Upper lobe of right lung (tissue), 1 donor: ENCODE measurements around the gene MYO18B. TPM values are rescaled to one million over a fixed set of nuclear protein-coding genes. Genes with fewer than 3 reads are reported as not detected.

ENCODE experiments used
- ATAC-seq: fragments of 200-7000 bp; cut with Tn5 transposase; one replicate; pipeline ENCODE4 v1.9.1; 2020; ENCODE audit warnings: mild to moderate bottlenecking, moderate library complexity
- DNase-seq: peaks from one replicate; pipeline ENCODE4 v3.0.0-alpha.2; 2020
- H3K27ac ChIP-seq: fragments of 200-600 bp; one replicate; pipeline ENCODE4 v1.8.0; 2022
- H3K27me3 ChIP-seq: fragments of 200-600 bp; one replicate; pipeline ENCODE4 v1.8.0; 2022; ENCODE audit warnings: mild to moderate bottlenecking
- H3K36me3 ChIP-seq: fragments of 200-600 bp; one replicate; pipeline ENCODE4 v1.8.0; 2022
- H3K4me1 ChIP-seq: fragments of 200-600 bp; one replicate; pipeline ENCODE4 v1.8.0; 2022
- H3K4me3 ChIP-seq: fragments of 200-600 bp; one replicate; pipeline ENCODE4 v1.8.0; 2022; ENCODE audit warnings: mild to moderate bottlenecking
- H3K9me3 ChIP-seq: fragments of 200-600 bp; one replicate; pipeline ENCODE4 v1.8.0; 2022
- CTCF ChIP-seq: fragments of 200-600 bp; IDR thresholded peaks from one replicate; pipeline ENCODE4 v1.8.0; 2022; ENCODE audit warnings: antibody characterized with exemption
- intact Hi-C: fragments of 100-400 bp; cut with DNase I; formaldehyde crosslinking; loops from one replicate; pipeline ENCODE4 v1.11.0; 2022
- total RNA-seq: library from RNA; stranded (reverse); fragmentation: NEBNext Ultra II Directional; extraction: Animal tissue kit (Norgen Biotek cat#: 25700); gene quantifications from one replicate; pipeline ENCODE4 v1.2.1, GENCODE V29; 2021
- donor health status: DM: no; HTN: yes; CAD: no; lungs with severe emphysema.

The MYO18B gene
- total RNA-seq, 1 donor from 2014 or later = 0.14 TPM

- no peaks in the 10 kb centered on the region for H3K27me3 ChIP-seq
- H3K27ac ChIP-seq = no peak overlapping the region
- no peak overlapping the region for H3K4me3 ChIP-seq
- H3K9me3 ChIP-seq = no peaks in the 10 kb centered on the region
- no peak for ATAC-seq
- intact Hi-C loops = no loop called here
- TF ChIP-seq CTCF = no peak
- no peak for DNase-seq
- H3K4me1 ChIP-seq = no peaks in the 10 kb centered on the region
- H3K36me3 ChIP-seq = no peaks in the 10 kb centered on the region
Measured at GRCh38 chr22:25892678-25893077, 150.7 kb downstream of the MYO18B start.

- H3K4me3 ChIP-seq = no peak overlapping the region
- DNase-seq (no peak), ATAC-seq (no peak)
- no peaks in the 10 kb centered on the region for H3K27me3 ChIP-seq
- TF ChIP-seq CTCF = no peak
- H3K9me3 ChIP-seq = no peaks in the 10 kb centered on the region
- H3K4me1 ChIP-seq = no peaks in the 10 kb centered on the region
- intact Hi-C loops = no loop called here
- H3K27ac ChIP-seq = no peak overlapping the region
- no peaks in the 10 kb centered on the region for H3K36me3 ChIP-seq
Measured at GRCh38 chr22:25895678-25896077, 153.7 kb downstream of the MYO18B start.

DNA sequence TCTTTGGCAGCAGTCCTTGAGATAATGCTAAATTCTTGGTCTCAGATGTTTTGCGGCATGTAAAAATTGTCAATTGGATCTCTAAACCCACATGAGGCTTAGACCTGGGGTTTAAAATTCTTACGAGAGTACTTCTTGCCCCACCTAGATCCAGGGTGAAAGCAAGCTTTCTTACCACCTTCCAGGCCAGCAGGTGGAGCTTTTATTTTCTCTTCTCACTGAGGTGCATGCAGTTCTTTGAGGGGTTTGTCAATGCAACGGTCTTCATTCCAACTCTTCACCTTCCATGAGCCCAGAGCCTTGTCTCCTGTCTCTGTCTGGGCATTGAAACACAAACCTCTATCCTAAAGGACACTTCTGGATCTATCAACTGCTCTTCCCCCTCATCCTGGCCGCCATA lies 154.1 kb downstream of the MYO18B start:
- ATAC-seq (no peak), DNase-seq (no peak)
- no peaks in the 10 kb centered on the region for H3K9me3 ChIP-seq
- H3K4me1 ChIP-seq = no peaks in the 10 kb centered on the region
- no peak overlapping the region for H3K4me3 ChIP-seq
- no peaks in the 10 kb centered on the region for H3K36me3 ChIP-seq
- TF ChIP-seq CTCF = no peak
- H3K27me3 ChIP-seq = no peaks in the 10 kb centered on the region
- no peak overlapping the region for H3K27ac ChIP-seq
- intact Hi-C loops = no loop called here

DNA sequence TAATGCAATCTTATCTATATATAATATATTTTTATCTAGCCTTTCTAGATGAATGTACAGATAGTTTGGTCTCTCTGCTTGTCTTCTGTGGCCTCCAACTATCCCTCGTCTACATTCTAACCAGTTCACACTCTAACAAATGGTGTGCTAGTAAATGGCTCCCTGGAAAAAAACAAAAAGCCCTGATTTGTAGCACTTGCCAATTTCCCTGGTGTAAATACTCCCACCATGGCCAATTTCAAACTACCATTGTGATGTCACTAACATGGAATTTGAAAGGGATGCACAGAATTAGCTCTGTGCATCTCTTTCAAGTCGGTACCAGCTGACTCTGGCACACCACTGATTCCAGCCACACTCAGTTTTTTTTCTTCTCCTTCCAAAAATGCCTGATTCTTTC lies 154.6 kb downstream of the MYO18B start:
- DNase-seq (no peak), ATAC-seq (no peak)
- H3K4me1 ChIP-seq = no peaks in the 10 kb centered on the region
- H3K4me3 ChIP-seq = no peak overlapping the region
- H3K36me3 ChIP-seq = no peaks in the 10 kb centered on the region
- H3K27ac ChIP-seq = no peak overlapping the region
- no peaks in the 10 kb centered on the region for H3K9me3 ChIP-seq
- no peaks in the 10 kb centered on the region for H3K27me3 ChIP-seq
- intact Hi-C loops = no loop called here
- TF ChIP-seq CTCF = no peak

DNA sequence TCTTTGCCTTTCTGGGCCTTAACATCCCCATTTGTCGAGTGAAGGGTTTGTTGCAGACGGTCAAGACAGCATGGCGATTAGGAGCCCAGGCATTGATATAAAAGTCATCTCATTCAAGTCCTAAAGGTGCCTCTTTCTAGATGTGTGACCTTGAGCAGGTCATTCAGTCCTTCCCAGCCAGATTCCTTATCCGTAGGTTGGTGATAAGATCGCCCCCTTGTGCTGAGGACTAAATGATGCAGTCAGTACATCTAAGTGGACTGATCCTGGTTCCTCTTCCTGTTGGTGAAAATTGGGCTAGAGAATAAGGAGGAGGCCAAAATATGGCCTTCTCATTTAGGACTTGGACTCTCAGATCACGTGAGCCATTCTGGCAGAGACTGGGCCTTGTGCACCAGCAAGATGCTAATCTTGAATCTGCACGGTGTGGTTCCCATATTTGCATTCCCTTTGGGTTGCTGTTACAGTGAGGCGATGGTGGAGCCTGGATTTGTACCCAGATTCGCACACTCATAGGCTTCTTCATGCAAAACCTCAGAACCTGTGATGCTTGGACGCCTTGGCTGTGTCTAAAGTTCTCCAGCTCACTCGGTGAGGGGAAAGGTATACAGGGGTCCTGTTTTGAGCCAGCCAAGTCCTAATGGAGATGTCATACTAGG lies 156.8 kb downstream of the MYO18B start:
- Histone ChIP-seq H3K9me3 (no peaks in the 10 kb centered on the region), H3K4me3 (no peak overlapping the region), H3K36me3 (no peaks in the 10 kb centered on the region), H3K4me1 (no peaks in the 10 kb centered on the region), H3K27ac (no peak overlapping the region), H3K27me3 (peaks cover 12% of the 10 kb centered on the region)
- intact Hi-C loops = no loop called here
- ATAC-seq (peak; percentile 47), DNase-seq (no peak)
- TF ChIP-seq CTCF = peak; percentile 17

DNA sequence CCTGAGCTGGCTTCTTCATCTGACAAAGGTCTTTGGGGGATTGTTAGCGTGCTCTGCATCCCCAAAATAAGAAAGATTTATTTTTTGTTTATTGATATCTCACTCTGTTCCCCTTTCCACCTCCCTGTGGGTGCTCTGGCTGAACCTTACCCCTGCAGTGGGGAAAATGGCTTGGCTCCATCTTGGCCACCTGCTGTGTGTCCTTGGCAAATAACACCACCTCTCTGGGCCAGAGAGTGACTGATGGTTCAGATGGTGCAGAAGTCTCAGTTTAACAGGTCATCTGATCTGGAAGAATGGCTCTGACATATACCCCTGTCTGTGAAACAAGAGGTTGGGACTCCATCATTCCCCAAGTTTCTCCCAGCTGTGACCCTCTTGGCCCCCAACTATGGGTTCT lies 157.6 kb downstream of the MYO18B start:
- DNase-seq (no peak), ATAC-seq (no peak)
- intact Hi-C loops = no loop called here
- H3K27ac ChIP-seq = no peak overlapping the region
- no peak overlapping the region for H3K4me3 ChIP-seq
- TF ChIP-seq CTCF = no peak
- peaks cover 16% of the 10 kb centered on the region for H3K27me3 ChIP-seq
- H3K9me3 ChIP-seq = no peaks in the 10 kb centered on the region
- H3K36me3 ChIP-seq = no peaks in the 10 kb centered on the region
- H3K4me1 ChIP-seq = no peaks in the 10 kb centered on the region
